Loucy (cell line): ENCODE data around the gene OGG1.

Source experiments
- EZH2phosphoT487 ChIP-seq: fragments of 200-600 bp; IDR thresholded peaks from 2 replicates; pipeline ENCODE4 v1.6.1; 2018; ENCODE audit warnings: antibody characterized with exemption, mild to moderate bottlenecking, moderate library complexity, borderline replicate concordance
- TF ChIP-seq, protein P1 (sequence below): fragments of 200-600 bp; sonication (generic); conservative IDR thresholded peaks from 2 replicates; pipeline ENCODE4 v1.5.1; 2014; ENCODE audit warnings: mild to moderate bottlenecking, antibody characterized with exemption, low read length

DNA sequence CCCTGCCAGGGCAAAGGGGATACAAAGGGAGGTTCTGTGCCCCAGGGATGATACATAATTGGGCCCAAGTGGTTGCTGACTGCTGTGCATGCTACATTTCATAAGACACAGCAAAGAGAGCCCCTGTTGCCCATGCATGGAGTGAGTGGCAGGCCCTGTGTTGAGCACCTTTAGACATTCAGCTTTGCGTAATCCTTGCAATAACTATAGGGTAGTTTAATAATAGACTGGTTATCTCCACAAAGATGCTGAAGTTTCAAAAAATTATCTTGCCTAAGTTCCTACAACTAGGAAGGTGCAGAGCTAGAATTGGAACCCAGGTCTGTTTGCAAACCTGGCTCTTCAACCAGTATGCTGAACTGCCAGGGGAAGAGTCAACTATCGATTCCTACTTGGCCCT is 1.7 kb upstream of the OGG1 start:
- TF ChIP-seq, protein P1, sequence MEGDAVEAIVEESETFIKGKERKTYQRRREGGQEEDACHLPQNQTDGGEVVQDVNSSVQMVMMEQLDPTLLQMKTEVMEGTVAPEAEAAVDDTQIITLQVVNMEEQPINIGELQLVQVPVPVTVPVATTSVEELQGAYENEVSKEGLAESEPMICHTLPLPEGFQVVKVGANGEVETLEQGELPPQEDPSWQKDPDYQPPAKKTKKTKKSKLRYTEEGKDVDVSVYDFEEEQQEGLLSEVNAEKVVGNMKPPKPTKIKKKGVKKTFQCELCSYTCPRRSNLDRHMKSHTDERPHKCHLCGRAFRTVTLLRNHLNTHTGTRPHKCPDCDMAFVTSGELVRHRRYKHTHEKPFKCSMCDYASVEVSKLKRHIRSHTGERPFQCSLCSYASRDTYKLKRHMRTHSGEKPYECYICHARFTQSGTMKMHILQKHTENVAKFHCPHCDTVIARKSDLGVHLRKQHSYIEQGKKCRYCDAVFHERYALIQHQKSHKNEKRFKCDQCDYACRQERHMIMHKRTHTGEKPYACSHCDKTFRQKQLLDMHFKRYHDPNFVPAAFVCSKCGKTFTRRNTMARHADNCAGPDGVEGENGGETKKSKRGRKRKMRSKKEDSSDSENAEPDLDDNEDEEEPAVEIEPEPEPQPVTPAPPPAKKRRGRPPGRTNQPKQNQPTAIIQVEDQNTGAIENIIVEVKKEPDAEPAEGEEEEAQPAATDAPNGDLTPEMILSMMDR, result no peak
- TF ChIP-seq EZH2phosphoT487, result no peak
